Globus pallidus (tissue), 1 donor: ENCODE data around the gene GCNT2.
"Not testable (repeated sequence)": the region's sequence is repeated elsewhere in the genome, so short reads cannot be mapped to it uniquely, and the experiment has no call there.

Source experiments
- DNase-seq: peaks from one replicate; pipeline ENCODE4 v3.0.0-alpha.2; 2015; ENCODE audit warnings: low spot score

Gene GCNT2

DNA sequence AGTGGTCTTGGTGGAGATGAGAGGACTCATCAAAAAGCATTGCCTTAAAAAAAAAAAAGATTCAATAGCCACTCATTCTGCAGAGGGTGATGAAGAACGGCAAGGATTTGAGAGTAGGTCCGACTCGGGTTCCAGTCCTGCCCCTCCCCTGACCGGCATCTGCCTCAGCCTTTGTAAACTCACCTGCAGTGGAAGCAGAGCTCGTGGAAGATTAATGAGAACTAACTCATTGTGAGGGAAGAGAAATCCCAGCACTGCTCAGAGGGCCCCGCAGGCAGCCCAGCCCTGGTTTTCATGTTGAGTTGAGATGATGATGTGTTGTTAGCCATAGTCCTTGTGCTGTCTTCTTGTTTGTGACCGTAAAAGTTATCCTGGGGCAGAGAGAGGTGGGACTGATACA is 59.4 kb downstream of the GCNT2 start:
- DNase-seq, result no peak

DNA sequence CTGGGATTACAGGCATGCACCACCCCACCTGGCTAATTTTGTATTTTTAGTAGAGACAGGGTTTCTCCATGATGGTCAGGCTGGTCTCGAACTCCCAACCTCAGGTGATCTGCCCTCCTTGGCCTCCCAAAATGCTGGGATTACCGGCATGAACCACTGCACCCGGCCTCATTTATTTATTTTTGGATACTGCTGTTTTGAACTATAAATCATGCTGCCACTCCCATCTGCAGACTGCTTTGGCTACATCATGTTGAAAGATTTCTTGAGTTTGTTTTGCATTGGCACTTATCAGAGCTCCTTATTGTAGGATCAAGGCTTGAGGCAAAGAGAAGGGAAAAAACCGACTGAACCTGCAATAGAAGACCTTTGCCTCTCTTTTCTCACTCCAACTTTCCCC is 60.3 kb downstream of the GCNT2 start:
- DNase-seq, result not testable (repeated sequence)

DNA sequence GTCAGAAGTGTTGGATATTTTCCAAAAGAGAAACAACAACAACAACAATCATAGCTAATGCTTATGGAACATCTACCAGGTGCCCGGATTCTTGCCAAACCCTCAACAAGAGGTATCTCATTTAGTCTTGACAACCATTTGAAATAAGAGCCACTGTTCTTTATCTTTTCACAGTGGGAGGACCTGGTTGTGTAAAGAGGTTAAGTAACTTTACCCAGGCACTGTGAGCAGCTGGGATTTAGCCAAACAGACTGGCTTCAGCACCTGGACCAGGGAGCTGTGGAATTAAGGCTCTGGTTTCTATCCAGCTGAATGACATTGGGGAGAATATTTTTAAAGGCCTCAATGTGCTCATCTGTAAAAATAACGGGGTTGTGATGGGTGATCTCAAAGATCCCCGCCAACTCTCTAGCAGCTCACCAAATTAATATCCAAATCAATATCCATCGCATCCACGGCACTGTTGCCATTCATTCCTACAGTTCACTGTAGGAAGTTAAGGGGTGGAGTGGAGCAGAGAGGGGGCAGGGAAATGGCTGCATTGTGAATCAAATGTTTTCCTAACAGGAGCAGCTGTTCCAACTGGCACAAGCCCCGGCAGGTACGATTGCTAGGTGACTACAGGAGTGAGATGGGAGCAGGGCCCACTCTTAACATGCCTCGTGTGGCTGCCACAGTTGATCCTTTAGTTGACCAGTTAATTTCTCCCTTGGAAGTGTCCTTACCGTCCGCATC is 61.8 kb downstream of the GCNT2 start:
- no peak for DNase-seq

DNA sequence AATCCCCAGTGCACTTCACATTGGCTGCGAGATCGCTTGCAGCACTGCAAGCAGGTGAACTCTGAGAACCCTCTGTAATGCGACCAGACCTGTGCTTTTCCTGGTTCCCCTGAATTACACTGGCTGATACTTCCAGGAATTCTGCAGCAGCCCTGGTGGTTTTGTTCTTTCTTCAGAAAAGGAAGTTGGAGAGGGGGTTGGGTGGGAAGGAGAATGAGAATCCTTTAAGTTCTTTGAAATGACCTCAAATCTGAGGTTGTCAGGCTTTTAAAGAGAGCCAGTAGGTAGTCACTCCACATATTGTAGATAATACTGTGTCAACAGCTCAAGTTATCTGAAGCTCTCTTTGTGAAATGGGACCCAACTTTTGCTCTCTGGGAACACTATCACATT is 62.4 kb downstream of the GCNT2 start:
- DNase-seq, result no peak

DNA sequence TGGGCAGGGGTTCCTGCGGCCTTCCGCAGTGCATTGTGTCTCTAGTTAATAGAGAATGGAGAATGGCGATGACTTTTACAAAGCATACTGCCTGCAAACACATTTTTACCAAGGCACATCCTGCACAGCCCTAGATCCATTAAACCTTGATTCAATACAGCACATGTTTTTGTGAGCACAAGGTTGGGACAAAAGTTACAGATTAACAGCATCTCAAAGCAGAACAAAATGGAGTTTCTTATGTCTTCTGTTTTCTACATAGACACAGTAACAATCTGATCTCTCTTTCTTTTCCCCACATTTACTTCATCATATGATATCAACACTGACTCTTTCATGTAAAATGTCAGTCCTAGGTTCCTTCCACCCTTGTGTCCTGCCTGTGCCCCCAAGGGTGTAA is 63.5 kb downstream of the GCNT2 start:
- no peak for DNase-seq

DNA sequence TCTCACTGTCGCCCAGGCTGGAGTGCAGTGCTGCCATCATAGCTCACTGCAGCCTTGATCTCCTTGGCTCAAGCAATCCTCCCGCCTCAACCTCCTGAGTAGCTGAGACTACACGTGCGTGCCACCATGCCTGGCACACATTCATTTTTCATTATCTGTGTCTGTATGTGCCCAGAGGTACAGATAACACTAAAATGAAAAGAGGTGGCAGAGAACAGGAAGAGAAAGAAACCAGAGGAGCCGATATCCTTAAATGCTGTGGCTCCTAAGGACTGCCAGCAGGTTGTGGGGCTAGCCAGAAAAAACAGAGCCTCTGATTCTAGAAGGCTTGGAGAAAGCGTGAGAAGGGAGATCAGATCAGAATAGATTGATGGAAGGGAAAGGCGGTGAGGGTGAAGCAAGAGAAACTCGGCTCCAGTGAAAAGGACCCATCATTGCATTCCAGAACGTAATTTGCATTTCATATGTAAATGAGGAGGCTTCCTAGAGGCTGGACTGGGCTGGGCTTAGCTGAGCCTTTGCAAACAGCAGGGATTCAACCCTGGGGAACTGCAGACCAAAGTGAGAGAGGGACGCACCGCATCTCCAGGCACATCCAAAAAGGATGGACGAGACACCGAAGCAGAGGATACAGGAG is 64.2 kb downstream of the GCNT2 start:
- DNase-seq, result no peak

DNA sequence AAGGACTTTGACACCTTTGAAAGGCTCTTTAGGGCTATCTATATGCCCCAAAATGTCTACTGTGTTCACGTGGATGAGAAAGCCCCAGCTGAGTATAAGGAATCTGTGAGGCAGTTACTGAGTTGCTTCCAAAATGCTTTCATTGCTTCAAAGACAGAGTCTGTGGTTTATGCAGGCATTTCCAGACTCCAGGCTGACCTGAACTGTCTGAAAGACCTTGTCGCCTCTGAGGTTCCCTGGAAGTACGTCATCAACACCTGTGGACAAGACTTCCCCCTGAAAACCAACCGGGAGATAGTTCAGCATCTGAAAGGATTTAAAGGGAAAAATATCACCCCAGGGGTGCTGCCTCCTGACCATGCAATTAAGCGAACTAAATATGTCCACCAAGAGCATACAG is 65.2 kb downstream of the GCNT2 start:
- DNase-seq, result no peak

DNA sequence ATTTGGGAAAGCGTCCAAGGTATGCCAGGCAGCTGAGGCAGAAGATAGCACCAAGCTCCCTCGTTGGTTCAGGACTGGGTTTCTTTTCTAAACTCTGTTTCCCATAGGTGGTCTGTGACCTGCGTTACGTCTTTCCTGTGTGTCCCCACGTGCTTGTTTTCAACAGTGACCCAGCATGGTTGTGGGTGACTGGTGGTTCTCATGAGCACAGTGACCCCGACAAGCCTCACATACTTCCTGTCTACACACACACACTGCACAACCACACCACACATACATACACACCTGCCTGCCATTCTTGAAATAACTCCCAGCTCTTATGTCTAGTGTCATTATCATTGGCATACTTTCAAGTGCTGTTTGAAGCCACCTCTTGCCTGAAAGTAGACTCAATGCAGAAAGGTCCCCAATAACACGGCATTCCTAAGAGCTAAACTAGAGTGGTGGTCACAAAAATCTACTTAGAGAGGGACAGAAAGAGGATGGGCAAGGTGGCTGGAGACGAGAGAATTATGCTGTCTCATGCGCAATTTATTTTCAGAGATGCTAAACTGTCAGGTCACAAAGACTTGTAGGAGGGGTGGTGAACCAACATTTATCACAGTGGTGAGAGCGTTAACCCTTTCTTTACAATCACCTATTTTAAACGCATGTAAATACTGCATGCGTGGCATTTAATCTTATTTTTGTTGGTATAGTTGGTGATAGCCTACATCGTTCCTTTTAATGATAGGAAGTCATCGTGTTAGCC is 66.7 kb downstream of the GCNT2 start:
- DNase-seq, result no peak

DNA sequence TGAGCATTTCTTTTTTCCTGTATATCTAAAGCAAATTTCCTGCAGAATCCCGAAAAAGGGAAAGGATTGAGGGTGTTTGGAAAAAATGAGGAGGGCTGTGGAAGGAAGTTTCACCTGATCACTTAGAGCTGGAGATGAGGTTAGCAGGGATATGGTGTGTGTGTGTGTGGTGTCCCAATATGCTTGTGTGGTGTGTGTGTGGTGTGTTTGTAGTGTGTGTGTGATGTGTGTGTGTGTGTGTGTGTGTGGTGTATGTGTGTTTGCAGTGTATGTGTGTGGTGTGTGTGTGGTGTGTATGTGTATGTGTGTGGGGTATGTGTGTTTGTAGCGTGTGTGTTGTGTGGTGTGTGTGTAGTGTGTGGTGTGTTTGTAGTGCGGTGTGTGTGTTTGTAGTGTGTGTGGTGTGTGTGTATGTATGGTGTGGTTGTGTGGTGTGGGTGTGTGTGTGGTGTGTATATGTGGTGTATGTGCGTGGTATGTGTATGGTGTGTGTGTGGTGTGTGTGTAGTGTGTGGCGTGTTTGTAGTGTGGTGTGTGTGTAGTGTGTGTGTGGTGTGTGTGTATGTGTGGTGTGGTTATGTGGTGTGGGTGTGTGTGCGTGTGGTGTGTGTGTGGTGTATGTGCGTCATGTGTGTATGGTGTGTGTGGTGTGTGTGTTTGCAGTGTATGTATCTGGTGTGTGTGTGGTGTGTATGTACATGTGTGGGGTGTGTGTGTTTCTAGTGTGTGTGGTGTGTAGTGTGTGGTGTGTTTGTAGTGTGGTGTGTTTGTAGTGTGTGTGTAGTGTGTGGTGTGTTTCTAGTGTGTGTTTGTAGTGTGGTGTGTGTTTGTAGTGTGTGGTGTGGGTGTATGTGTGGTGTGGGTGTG is 67.6 kb downstream of the GCNT2 start:
- no peak for DNase-seq

DNA sequence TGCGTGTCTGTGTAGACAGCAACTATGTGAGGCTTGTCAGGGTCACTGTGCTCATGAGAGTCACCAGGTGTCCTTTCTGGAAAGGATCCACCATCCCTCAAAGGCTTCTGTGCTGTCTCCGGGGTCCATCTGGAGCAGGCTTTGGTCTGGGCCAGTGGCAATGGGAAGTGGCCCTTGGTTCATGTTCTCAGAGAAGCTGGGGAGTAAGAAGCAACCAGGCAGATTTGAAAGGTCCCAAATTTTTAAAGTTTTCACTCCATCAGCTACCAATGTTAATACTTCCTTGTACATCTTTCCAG is 68.2 kb downstream of the GCNT2 start:
- no peak for DNase-seq

DNA sequence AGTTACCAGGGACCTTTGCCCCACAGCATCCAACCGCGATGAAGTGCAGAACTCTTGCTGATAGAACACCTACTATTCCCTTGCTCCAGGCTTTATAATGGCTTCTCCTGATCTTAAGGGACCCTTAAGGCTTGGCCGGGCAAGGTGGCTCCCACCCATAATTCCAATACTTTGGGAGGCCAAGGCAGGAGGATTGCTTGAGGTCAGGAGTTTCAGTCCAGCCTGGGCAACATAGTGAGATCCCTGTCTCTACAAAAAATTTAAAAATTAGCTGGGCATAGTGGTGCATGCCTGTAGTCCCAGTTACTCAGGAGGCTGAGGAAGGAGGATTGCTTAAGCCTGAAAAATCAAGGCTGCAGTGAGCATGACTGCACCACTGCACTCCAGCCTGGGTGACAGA is 68.8 kb downstream of the GCNT2 start:
- no peak for DNase-seq

DNA sequence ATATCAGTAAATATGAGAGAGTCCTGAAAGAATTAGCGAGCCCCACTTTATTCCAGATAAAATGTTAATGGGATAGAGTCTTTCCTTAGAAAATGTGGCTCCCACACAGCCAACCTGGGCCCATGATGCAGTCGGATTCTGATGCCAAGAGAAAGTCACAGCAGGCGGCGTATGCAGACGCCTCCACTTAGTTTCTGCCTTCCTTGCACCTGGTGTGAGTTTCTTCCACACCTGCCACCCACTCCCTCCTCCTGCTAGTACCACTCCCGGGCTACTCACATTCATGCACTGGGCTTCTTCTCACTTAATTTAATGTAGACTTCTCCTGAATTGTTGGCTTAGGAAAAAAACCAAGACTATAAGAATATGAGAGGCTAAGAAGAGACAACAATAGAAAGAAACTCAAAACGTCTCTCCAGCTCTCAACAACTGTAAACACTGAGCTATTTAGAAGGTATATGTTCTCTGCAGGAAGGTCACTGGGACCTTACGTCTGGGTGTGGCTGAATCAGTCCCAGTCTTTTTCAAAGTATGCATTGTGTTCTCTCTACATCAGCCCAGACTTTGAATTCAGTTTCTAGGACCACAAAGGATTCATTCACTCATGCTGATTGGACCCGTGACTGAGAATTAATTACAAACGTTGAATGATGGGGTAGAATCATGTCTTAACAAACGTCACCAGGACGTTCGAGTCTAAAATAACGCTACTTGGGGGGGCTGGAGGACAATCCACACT is 70.4 kb downstream of the GCNT2 start:
- DNase-seq, result no peak

DNA sequence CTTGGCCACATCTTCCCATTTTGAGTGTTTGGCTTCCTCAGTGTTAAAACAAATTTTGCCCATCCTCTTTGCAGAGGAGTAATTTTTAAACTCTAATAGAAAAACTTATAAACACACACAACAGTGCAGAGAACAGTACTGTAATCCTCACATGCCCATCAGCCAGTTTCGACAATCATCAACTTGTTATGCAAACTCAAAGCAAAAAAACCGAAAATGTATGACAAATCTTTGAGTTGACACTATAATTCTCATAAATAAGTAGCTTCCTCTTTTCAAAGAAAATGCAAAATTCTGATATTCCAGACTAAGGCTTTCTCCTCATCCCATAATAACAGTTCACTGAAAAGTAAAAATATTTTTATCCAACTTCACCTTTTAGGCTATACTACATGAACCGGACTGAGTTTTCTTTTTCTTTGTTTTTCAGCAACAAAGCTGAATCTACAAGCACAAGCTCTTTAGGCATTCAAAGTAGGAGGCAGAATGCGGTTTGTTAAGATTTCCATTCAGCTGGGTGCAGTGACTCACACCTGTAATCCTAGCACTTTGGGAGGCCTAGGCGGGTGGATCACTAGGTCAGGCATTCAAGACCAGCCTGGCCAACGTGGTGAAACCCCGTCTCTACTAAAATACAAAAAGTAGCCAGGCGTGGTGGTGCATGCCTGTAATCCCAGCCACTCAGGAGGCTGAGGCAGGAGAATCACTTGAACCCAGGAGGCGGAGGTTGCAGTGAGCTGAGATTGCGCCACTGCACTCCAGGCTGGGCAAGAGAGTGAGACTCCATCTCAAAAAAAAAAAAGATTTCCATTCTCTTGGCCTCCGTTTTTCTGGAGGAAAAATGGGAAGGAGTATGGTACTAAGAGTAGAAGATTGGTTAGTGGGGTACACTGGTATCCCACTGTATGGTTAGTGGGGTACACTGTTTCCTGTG is 74.8 kb downstream of the GCNT2 start:
- DNase-seq, result no peak

DNA sequence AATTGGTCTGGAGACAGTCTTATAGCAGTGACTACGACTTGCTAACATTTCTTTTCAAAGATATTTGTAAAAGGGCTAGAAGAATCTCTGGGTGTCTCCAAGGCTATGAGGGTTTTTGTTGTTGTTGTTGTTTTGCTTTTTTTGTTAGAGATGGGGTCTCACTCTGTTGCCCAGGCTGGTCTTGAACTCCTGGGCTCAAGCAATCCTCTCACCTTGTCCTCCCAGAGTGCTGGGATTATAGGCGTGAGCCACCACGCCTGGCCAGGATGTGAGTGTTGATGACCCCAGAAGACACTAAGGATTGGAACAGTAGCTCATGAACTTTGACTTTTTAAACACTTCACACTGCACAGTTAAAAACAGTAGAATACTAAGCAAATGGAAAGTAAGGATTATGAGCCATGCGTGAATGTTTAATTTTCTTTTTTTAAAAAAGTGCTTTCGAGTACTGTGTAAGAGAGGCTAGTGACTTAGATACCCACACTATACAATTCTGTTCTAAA is 76.4 kb downstream of the GCNT2 start:
- no peak for DNase-seq

DNA sequence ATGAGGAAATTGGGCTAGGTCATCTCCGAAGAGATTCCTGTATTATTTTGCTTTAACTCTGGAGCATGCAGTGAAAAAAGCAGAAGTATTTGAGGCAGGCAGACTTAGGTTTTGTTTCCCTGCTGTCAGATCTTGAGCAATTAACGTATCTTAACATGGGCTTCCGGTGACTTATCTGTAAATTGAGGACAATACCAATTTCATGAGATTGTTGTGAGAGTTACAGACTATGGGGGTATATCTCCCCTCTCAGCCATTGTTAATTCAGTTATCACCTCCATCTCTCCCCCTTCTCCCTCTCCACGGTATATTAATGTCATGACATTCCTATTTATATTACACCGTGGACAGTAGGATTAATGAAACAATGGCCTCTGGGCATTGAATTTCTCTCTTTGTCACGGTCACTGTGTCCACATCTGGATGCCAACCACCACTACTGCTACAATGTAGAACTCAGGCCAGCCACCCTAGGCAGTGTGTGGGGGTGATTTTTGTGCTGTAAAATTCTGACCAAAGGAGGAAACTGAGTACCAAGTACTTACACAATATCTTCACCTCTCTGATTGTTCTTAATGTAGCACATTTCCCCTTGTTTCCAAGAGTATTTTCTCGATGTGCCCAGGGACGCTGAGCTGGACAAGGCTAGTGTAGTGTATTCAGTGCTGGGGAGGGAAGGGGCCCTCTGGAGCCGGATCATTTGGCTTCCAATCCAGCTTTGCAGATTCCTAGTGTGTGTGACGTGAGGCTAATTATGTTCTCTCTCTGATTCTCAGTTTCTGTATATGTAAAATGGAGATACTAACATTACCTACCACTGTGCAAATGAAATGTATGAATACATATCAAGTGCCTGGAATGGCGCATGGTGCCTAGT is 77.2 kb downstream of the GCNT2 start:
- no peak for DNase-seq

DNA sequence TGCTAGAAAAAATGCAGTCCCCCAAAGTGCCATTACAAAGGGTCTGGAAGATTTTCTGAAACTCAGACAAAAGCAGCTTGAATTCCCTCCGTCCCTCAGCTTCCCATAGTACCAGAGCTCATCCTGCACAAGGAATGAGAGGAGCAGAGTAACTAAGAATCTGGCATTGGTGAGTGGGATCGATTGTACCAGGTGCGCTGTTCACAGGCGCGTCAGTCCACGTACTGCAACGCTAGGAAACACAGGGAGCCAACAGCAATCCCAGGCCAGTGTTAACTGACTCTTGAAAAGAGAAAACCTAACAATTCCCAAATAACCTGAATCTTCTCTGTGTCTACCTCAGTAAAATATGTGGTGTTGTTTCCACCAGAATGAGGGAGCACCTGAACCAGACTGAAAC is 77.9 kb downstream of the GCNT2 start:
- DNase-seq, result no peak

DNA sequence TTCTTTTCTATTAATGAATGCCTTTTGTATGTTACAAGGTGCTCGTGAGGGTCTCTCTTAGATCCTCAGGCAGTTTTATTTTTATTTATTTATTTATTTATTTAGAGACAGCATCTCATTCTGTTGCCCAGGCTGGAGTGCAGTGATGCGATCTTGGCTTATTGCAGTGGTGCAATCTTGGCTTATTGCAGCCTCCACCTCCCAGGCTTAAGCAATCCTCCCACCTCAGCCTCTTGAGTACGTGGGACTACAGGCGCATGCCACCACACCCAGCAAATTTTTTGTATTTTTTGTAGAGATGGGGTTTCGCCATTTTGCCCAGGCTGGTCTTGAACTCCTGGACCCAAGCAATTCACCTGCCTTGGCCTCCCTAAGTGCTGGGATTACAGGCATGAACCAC is 79.5 kb downstream of the GCNT2 start:
- DNase-seq, result not testable (repeated sequence)

DNA sequence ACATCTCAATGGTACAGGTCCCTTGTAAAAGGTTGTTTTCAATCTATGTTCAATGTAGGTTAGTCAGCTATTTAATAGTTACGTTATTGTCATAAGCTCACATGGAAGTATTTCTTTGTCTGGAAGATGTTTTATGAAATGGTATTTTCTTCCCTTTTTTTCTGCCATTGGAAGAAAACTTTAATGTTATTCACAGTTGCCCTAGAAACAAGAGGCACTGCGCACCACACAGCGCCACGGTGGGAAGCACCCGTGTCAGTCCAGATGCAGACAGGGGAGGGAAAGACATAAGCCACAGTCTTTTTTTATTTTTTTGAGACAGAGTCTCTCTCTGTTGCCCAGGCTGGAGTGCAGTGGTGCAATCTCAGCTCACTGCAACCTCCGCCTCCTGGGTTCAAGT is 82.1 kb downstream of the GCNT2 start:
- no peak for DNase-seq

DNA sequence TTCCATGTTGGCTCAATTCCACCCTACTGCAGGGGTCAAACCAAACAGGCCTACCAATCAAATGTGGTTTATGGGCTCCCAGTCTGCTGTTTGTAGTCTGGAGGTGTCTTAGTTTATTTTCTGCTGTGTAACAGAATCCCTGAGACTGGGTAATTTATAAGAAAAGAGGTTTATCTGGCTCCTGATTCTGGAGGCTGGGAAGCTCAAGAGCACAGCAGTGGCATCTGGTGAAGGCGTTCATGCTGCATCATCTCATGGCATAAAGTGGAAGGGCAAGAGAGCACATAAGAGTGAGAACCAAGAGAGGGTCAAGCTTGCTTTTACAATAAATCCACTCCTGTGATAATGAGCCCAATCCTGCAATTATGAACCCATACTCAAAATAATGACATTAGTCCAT is 87.9 kb downstream of the GCNT2 start:
- DNase-seq, result no peak

DNA sequence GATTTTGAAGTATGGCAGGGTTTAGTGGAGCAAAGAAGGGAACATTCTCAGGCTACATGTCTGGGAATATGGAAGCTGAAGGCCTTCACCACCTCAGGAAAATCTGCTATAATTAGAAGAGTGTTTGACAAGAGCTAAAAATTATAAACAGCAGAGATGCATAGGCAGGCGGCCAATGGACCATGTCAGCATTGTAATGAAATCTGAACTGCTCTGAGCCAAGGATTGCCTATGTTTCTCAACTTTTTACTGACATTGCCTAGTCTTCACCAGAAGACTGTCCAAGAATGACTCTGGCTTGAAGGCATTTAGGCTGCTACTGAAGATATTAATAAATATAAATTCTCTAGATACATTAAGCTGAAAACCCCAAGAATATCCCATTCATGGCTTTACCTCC is 89.1 kb downstream of the GCNT2 start:
- DNase-seq, result no peak
